Stimulated activated CD4-positive, alpha-beta T cell treated with anti-CD3 and anti-CD28 coated beads, Interleukin-15, amount 100 ng/mL, for 1 hour (primary cell): ENCODE results near the gene ABCC3.
"Not testable (repeated sequence)": the region's sequence is repeated elsewhere in the genome, so short reads cannot be mapped to it uniquely, and the experiment has no call there.

ENCODE experiments used
- DNase-seq, 2 donors: peaks; one replicate each; pipeline ENCODE4 v3.0.0-alpha.2; 2020; ENCODE audit warnings: low read depth in 1 of 2, low spot score in 1 of 2

The ABCC3 gene

GRCh38 chr17:50697062-50697461 is 62.4 kb downstream of the ABCC3 start:
- DNase-seq: no peak

- no peak for DNase-seq
These were observed 63.1 kb downstream of the ABCC3 start for GRCh38 chr17:50697663-50698272.

- no peak for DNase-seq
These were observed 64.7 kb downstream of the ABCC3 start for GRCh38 chr17:50699410-50699809.

GRCh38 chr17:50703162-50703561 is 68.5 kb downstream of the ABCC3 start:
- DNase-seq: no peak

GRCh38 chr17:50707289-50708049 is 72.8 kb downstream of the ABCC3 start, which contains the start of gene ANKRD40:
TSS of gene ANKRD40 (minus strand) at chr17:50707914. CDS start at chr17:50707654, 260 bp downstream.
- peak; percentile 86 for DNase-seq

GRCh38 chr17:50708050-50709000 is 73.6 kb downstream of the ABCC3 start:
- DNase-seq: no peak

GRCh38 chr17:50709053-50709452 is 74.4 kb downstream of the ABCC3 start:
- not testable (repeated sequence) for DNase-seq

GRCh38 chr17:50710025-50710424 is 75.3 kb downstream of the ABCC3 start:
- no peak for DNase-seq

- DNase-seq: no peak
These were observed 76.0 kb downstream of the ABCC3 start for GRCh38 chr17:50710650-50711049.

GRCh38 chr17:50712641-50713040 is 78.0 kb downstream of the ABCC3 start:
- no peak for DNase-seq

GRCh38 chr17:50715471-50715870 is 80.8 kb downstream of the ABCC3 start:
- DNase-seq: no peak

- peak; percentile 86 to 90 for DNase-seq
These were observed 84.7 kb downstream of the ABCC3 start, which contains the start of gene LUC7L3 for GRCh38 chr17:50719144-50719923. TSS of gene LUC7L3 (plus strand) at chr17:50719603. CDS start at chr17:50719733, 130 bp downstream.

- no peak for DNase-seq
These were observed 85.5 kb downstream of the ABCC3 start for GRCh38 chr17:50719924-50720794.

- DNase-seq: no peak
These were observed 86.7 kb downstream of the ABCC3 start for GRCh38 chr17:50721194-50722010.

GRCh38 chr17:50722746-50723145 is 88.1 kb downstream of the ABCC3 start:
- DNase-seq: no peak

- not testable (repeated sequence) for DNase-seq
These were observed 89.9 kb downstream of the ABCC3 start for GRCh38 chr17:50724622-50725021.

GRCh38 chr17:50725769-50726655 is 91.3 kb downstream of the ABCC3 start:
- DNase-seq: no peak

- no peak for DNase-seq
These were observed 93.4 kb downstream of the ABCC3 start for GRCh38 chr17:50728112-50728429.
